Astrocyte of the cerebellum (primary cell): ENCODE data around the gene CCL2.

Source experiments
- DNase-seq: peaks from one replicate; pipeline ENCODE4 v3.0.0-alpha.2; 2011; ENCODE audit warnings: low read depth
- H3K4me3 ChIP-seq: 2 replicates; pipeline ENCODE4 v1.5.1; 2011; ENCODE audit warnings: mild to moderate bottlenecking, low read depth, low read length, moderate library complexity
- CTCF ChIP-seq: IDR thresholded peaks from 2 replicates; pipeline ENCODE4 v1.5.1; 2012; ENCODE audit warnings: low read length, low read depth, moderate library complexity, mild to moderate bottlenecking; ENCODE audit errors: missing control alignments
- in situ Hi-C: cut with HindIII; loops from 2 replicates; pipeline ENCODE4 v1.10.0; 2017; ENCODE audit warnings: low sequenced_read_pairs

CCL2 gene

GRCh38 chr17:34257986-34258326, 2.9 kb downstream of the CCL2 start:
- no peak for TF ChIP-seq CTCF
- H3K4me3 ChIP-seq, result no peak overlapping the region
- in situ Hi-C loops, result no loop called here
- no peak for DNase-seq

DNA sequence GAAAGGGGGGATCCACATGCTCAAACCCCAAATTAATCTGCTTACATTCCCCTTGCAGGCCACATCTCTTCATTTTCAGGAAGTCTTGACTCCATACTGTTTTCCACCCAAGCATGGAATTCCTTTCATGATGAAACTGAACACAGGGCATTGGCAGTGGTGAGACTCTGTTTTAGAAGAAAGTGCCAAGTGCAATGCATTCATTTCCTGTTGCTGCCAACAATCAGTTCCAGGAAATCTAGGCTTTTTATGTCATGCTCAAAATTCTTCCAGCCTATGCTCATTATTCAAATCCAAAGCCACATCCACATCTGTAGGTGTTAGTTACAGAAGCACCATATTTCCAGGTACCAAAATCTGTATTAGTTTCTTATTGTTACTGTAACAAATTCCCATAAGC, 4.1 kb downstream of the CCL2 start:
- DNase-seq, result no peak
- in situ Hi-C loops, result no loop called here
- no peak overlapping the region for H3K4me3 ChIP-seq
- no peak for TF ChIP-seq CTCF

DNA sequence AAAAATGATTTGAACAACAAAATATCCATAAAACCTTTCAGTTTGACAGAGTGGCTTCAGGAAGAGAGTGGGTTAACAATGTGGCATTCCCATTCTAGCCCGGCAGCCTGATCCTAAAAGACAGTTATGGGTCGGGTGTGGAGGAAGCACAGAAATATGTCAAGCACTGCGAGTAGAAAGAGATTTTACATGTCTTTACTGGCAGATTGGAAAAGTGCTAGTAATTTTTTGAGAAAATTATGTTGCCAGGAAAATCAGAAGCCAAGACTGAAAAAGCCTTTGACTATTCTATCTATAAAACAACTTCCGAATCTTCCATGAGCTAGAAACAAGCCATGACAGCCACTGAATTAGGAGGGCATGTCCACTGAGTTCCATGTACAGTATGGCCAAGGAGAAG, 5.8 kb downstream of the CCL2 start:
- DNase-seq, result no peak
- H3K4me3 ChIP-seq, result no peak overlapping the region
- TF ChIP-seq CTCF, result no peak
- in situ Hi-C loops, result no loop called here

DNA sequence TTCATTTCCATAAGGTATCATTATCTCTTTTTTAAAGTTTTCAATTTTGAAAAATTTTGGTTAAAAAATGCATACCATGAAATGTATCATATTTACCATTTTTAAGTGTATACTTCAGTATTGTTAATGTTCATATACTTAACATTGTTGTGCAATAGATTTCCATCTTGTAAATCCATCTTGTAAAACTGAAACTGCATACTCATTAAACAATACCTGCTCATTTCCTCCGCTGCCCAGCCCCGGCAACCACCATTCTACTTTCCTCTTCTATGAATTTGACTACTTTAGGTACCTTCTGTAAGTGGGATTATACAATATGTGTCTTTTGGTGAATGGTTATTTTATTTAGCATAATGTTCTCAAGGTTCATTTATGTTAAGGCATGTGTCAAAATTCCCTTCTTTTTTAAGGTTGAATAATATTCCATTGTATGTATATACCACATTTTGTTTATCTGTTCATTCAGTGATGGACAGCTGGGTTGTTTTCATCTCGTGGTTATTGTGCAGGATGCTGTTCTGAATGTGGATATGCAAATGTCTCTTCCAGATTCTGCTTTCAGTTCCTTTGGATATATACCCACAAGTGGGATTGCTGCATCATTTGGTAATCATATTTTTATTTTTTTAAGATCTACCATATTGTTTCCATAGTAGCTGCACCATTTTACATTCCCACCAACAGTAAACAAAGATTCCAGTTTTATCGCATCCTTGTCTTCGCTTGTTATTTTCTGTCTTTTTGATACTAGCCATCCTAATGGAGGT, 6.7 kb downstream of the CCL2 start:
- in situ Hi-C loops, result no loop called here
- TF ChIP-seq CTCF, result no peak
- DNase-seq, result no peak
- H3K4me3 ChIP-seq, result no peak overlapping the region

GRCh38 chr17:34265711-34266110, 10.6 kb downstream of the CCL2 start:
- in situ Hi-C loops, result no loop called here
- DNase-seq, result no peak
- no peak overlapping the region for H3K4me3 ChIP-seq
- no peak for TF ChIP-seq CTCF

GRCh38 chr17:34269969-34270368, 14.9 kb downstream of the CCL2 start, which contains the start of gene CCL7:
Gene CCL7, plus strand, starts transcription at chr17:34270221. Its CDS starts 70 bp downstream, at chr17:34270291.
- DNase-seq, result no peak
- in situ Hi-C loops, result no loop called here

More at GRCh38 chr17:34269969-34270368, 14.9 kb downstream of the CCL2 start, which contains the start of gene CCL7:
- no peak for TF ChIP-seq CTCF
- no peak within 1 kb of the TSS for H3K4me3 ChIP-seq
